MCF 10A (cell line): ENCODE measurements around the gene EOLA1. TPM values are rescaled to one million over a fixed set of nuclear protein-coding genes. Genes with fewer than 3 reads are reported as not detected.
A peak's percentile ranks its signal among the peaks of the same experiment; 100 is the strongest.

ENCODE experiments used
- Bru-seq: library from RNA; stranded (reverse); fragments of 400-500 nt; gene quantifications from one replicate; lab custom pipeline; 2021; lab: Mats Ljungman, UMichigan
- BruChase-seq, 2 experiments: library from RNA; stranded (reverse); fragments of 400-500 nt; gene quantifications; one replicate each; lab custom pipeline; 2021; lab: Mats Ljungman, UMichigan
- BruUV-seq: library from RNA; stranded (reverse); fragments of 400-500 nt; replicated peaks from 2 replicates; lab custom pipeline; 2021; lab: Mats Ljungman, UMichigan
- CTCF ChIA-PET: fragments of 300-600 bp; sonication (Branson Sonifier 250); formaldehyde crosslinking; extraction: SDS; loops from one replicate; lab custom pipeline; 2021; ENCODE audit warnings: antibody characterized with exemption, inconsistent platforms; lab: Yijun Ruan, JAX
- POLR2A ChIA-PET: fragments of 300-600, 350-650 bp; sonication (Branson Sonifier 250); formaldehyde crosslinking; extraction: SDS; loops from one replicate; lab custom pipeline; 2020; ENCODE audit warnings: antibody characterized with exemption, inconsistent platforms; lab: Yijun Ruan, JAX
- DNase-seq: peaks from one replicate; pipeline ENCODE4 v3.0.0-alpha.2; 2018; ENCODE audit not compliant: unreplicated experiment
- H3K27ac Mint-ChIP-seq: one replicate; pipeline ENCODE4 v1.8.0; 2022; ENCODE audit warnings: mild to moderate bottlenecking, low read depth, mixed read lengths; ENCODE audit not compliant: unreplicated experiment
- H3K27me3 Mint-ChIP-seq: one replicate; pipeline ENCODE4 v1.8.0; 2022; ENCODE audit warnings: mixed read lengths; ENCODE audit not compliant: insufficient read depth, unreplicated experiment
- H3K36me3 Mint-ChIP-seq: one replicate; pipeline ENCODE4 v1.8.0; 2022; ENCODE audit warnings: mild to moderate bottlenecking, moderate library complexity, mixed read lengths; ENCODE audit not compliant: insufficient read depth, unreplicated experiment
- H3K4me1 Mint-ChIP-seq: one replicate; pipeline ENCODE4 v1.8.0; 2022; ENCODE audit warnings: mixed read lengths; ENCODE audit not compliant: insufficient read depth, unreplicated experiment
- H3K4me3 Mint-ChIP-seq: one replicate; pipeline ENCODE4 v1.8.0; 2022; ENCODE audit warnings: mild to moderate bottlenecking, moderate library complexity, mixed read lengths; ENCODE audit not compliant: unreplicated experiment
- H3K9me3 Mint-ChIP-seq: one replicate; pipeline ENCODE4 v1.8.0; 2022; ENCODE audit warnings: mixed read lengths; ENCODE audit not compliant: unreplicated experiment
- CTCF ChIP-seq: fragments of 200-600 bp; IDR thresholded peaks from one replicate; pipeline ENCODE4 v1.8.0; 2022; ENCODE audit warnings: antibody characterized with exemption, mild to moderate bottlenecking; ENCODE audit not compliant: unreplicated experiment
- intact Hi-C: fragments of 100-400 bp; cut with micrococcal nuclease; formaldehyde crosslinking; loops from 2 replicates; pipeline ENCODE4 v1.14.1; 2022
- long read RNA-seq: library from polyadenylated mRNA; stranded (forward); transcript quantifications from one replicate; pipeline ENCODE4 v2.0.0, GENCODE V29; 2022
- total RNA-seq: library from RNA; stranded (reverse); gene quantifications from 2 replicates; pipeline ENCODE4 v1.2.3, GENCODE V29; 2022

EOLA1 gene
- total RNA-seq (18.2 and 22.3 TPM in 2 replicates), Bru-seq, nascent RNA (percentile 46 among the genes with signal in this experiment), BruChase-seq, experiment 1, labeled RNA remaining after a 6-hour chase (percentile 63 among the genes with signal in this experiment), BruChase-seq, experiment 2, labeled RNA remaining after a 2-hour chase (percentile 56 among the genes with signal in this experiment)
- long read RNA-seq, transcript CXorf40A-204 (5 exons, 1,403 nt), result major isoform, 14 of 29 reads
- long read RNA-seq, transcript CXorf40A-202 (5 exons, 1,148 nt), result minor isoform, 6 of 29 reads
- long read RNA-seq, partial matches to known transcripts, result 3 of 29 reads
- long read RNA-seq, other reads (novel, unspliced or antisense), result 3 of 29 reads

GRCh38 chrX:149540621-149541520 lies at the start of gene EOLA1:
EOLA1 (plus strand) TSS chrX:149541012; CDS start chrX:149545631, 4,619 bp downstream.
- no peak for TF ChIP-seq CTCF
- CTCF ChIA-PET, result interaction anchor here (0.6 kb wide), 1 partner anchor 12 kb away, joined by 4 read pairs; no protein-coding TSS in a partner anchor
- no peaks in the 10 kb centered on the region for H3K9me3 Mint-ChIP-seq
- H3K36me3 Mint-ChIP-seq, result peaks cover 6% of the 10 kb centered on the region
- H3K27ac Mint-ChIP-seq, result peak within 1 kb of the TSS; percentile 99
- no peaks in the 10 kb centered on the region for H3K27me3 Mint-ChIP-seq
- no TSS peak for BruUV-seq
- peak; percentile 92 for DNase-seq
- POLR2A ChIA-PET, result interaction anchor here (0.6 to 3.6 kb wide), 7 partner anchors 24 to 398 kb away, joined by 3 to 58 read pairs (median 6); partner anchors contain the start of genes EOLA2 and IDS
- intact Hi-C loops, result no loop called here
- no peaks in the 10 kb centered on the region for H3K4me1 Mint-ChIP-seq
- H3K4me3 Mint-ChIP-seq, result peak within 1 kb of the TSS; percentile 80

GRCh38 chrX:149491812-149492211 lies 49.0 kb upstream of the EOLA1 start:
- no peaks in the 10 kb centered on the region for H3K9me3 Mint-ChIP-seq
- H3K27ac Mint-ChIP-seq, result no peak overlapping the region
- no peak overlapping the region for H3K4me3 Mint-ChIP-seq
- peaks cover 6% of the 10 kb centered on the region for H3K4me1 Mint-ChIP-seq
- intact Hi-C loops, result no loop called here
- H3K27me3 Mint-ChIP-seq, result no peaks in the 10 kb centered on the region
- POLR2A ChIA-PET, result interaction anchor here (1.2 kb wide), 1 partner anchor 10 kb away, joined by 3 read pairs; no protein-coding TSS in a partner anchor
- no TSS peak for BruUV-seq
- no peak for DNase-seq
- TF ChIP-seq CTCF, result no peak
- peaks cover 36% of the 10 kb centered on the region for H3K36me3 Mint-ChIP-seq
- CTCF ChIA-PET, result no interaction called here

- H3K27ac Mint-ChIP-seq, result no peak overlapping the region
- TF ChIP-seq CTCF, result no peak
- H3K4me1 Mint-ChIP-seq, result peaks cover 16% of the 10 kb centered on the region
- H3K9me3 Mint-ChIP-seq, result no peaks in the 10 kb centered on the region
- BruUV-seq, result no TSS peak
- H3K36me3 Mint-ChIP-seq, result peaks cover 37% of the 10 kb centered on the region
- DNase-seq, result no peak
- POLR2A ChIA-PET, result interaction anchor here (2.7 kb wide), 1 partner anchor 11 kb away, joined by 12 read pairs; the partner anchor contains the start of gene IDS
- no peak overlapping the region for H3K4me3 Mint-ChIP-seq
- no peaks in the 10 kb centered on the region for H3K27me3 Mint-ChIP-seq
- CTCF ChIA-PET, result no interaction called here
- intact Hi-C loops, result no loop called here
These were observed 46.9 kb upstream of the EOLA1 start for GRCh38 chrX:149493567-149494562.
